ENCODE results near the gene SORCS1. TPM values are rescaled to one million over a fixed set of nuclear protein-coding genes. Genes with fewer than 3 reads are reported as not detected.

The SORCS1 gene
- total and polyA plus RNA-seq, 4 donors = 0.08 to 0.21 (median 0.09) TPM; not detected in 1

DNA sequence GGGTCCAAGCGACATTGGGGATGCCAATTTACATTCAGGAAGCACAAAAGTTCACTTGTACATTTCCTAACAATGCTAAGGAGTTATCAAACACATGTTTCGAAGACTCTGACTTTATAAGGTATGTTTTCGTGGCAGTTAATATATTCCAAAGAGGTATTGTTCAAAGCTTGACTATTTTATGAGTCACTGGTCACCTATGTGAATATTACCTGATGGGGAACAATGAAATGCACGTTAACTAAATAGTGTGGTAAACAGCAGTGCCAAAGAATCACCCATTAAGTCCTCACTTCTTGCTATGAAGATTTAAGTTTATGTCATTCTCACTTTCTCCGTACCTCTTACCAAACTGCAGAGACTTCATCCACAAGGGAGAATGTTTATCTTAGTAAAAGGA lies 550.2 kb downstream of the SORCS1 start:
- Histone ChIP-seq H3K27ac (ENCODE audit: low read depth in 1 of 2, low read length in 2 of 2) (no peak overlapping the region), H3K4me1 (ENCODE audit: control insufficient read depth in 4 of 4, insufficient read depth in 4 of 4, low read length in 3 of 4) (no peaks in the 10 kb centered on the region), H3K27me3 (ENCODE audit: control insufficient read depth in 4 of 4, insufficient read depth in 4 of 4, low read length in 3 of 4) (peaks cover 0 to 4% (median 0%) of the 10 kb centered on the region in 4 donors), H3K9ac (ENCODE audit: low read depth in 1 of 2, low read length in 2 of 2) (no peak overlapping the region), H3K4me3 (ENCODE audit: low read depth in 1 of 3, low read length in 3 of 3) (no peak overlapping the region), H3K9me3 (ENCODE audit: control insufficient read depth in 4 of 4, low read length in 3 of 4) (no peaks in the 10 kb centered on the region), H3K36me3 (ENCODE audit: control insufficient read depth in 4 of 4, insufficient read depth in 3 of 4, low read depth in 1 of 4, low read length in 3 of 4) (no peaks in the 10 kb centered on the region)
- WGBS = 58% methylated on average over 5 of the region's 5 CpGs
- DNase-seq (ENCODE audit: low spot score) = no peak
- TF ChIP-seq, protein P1, sequence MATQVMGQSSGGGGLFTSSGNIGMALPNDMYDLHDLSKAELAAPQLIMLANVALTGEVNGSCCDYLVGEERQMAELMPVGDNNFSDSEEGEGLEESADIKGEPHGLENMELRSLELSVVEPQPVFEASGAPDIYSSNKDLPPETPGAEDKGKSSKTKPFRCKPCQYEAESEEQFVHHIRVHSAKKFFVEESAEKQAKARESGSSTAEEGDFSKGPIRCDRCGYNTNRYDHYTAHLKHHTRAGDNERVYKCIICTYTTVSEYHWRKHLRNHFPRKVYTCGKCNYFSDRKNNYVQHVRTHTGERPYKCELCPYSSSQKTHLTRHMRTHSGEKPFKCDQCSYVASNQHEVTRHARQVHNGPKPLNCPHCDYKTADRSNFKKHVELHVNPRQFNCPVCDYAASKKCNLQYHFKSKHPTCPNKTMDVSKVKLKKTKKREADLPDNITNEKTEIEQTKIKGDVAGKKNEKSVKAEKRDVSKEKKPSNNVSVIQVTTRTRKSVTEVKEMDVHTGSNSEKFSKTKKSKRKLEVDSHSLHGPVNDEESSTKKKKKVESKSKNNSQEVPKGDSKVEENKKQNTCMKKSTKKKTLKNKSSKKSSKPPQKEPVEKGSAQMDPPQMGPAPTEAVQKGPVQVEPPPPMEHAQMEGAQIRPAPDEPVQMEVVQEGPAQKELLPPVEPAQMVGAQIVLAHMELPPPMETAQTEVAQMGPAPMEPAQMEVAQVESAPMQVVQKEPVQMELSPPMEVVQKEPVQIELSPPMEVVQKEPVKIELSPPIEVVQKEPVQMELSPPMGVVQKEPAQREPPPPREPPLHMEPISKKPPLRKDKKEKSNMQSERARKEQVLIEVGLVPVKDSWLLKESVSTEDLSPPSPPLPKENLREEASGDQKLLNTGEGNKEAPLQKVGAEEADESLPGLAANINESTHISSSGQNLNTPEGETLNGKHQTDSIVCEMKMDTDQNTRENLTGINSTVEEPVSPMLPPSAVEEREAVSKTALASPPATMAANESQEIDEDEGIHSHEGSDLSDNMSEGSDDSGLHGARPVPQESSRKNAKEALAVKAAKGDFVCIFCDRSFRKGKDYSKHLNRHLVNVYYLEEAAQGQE (IDR thresholded peaks at IDR 0.05) = no peak
- TF ChIP-seq SP1 (IDR thresholded peaks at IDR 0.05) = no peak
- no peak for TF ChIP-seq FOXA1 (IDR thresholded peaks at IDR 0.05)
- TF ChIP-seq HNF4G (IDR thresholded peaks at IDR 0.05) = no peak
- TF ChIP-seq TAF1 (conservative IDR thresholded peaks at IDR 0.05) = no peak
- TF ChIP-seq GABPA (IDR thresholded peaks at IDR 0.05 in 1 of 2, conservative IDR thresholded peaks at IDR 0.05 in 1 of 2) = no peak

DNA sequence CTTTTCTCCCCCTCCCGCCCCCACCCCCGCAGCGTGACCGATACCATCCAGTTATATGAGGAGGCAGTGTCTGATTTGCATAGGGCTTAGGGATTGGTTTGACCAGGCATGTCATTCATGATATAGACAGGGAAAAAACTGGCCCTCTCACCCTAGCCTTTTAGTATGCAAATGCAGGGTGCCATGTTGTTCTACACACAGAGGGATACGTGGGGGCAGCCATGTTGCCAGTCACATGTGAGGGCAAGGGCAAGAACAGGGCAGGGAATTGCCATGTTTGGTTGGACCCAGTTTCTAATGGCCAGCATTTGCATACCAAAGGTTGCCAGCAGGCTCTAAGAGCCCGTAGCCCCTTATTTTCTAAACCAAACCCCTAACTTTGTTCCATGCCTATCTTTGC lies 552.1 kb downstream of the SORCS1 start:
- no peak for DNase-seq (ENCODE audit: low spot score)
- TF ChIP-seq EGR1 (IDR thresholded peaks at IDR 0.05; ENCODE audit: low read depth in 2 of 2) (no peak), FOXA2 (IDR thresholded peaks at IDR 0.05) (no peak), RAD21 (IDR thresholded peaks at IDR 0.05) (no peak), YY1 (IDR thresholded peaks at IDR 0.05) (no peak), HNF4G (IDR thresholded peaks at IDR 0.05) (no peak), SP1 (IDR thresholded peaks at IDR 0.05) (no peak), NR2F2 (IDR thresholded peaks at IDR 0.05) (no peak), GABPA (IDR thresholded peaks at IDR 0.05 in 1 of 2, conservative IDR thresholded peaks at IDR 0.05 in 1 of 2) (no peak), FOXA1 (IDR thresholded peaks at IDR 0.05) (no peak)
- TF ChIP-seq, protein P1 (IDR thresholded peaks at IDR 0.05) = no peak
- TF ChIP-seq, protein P2, sequence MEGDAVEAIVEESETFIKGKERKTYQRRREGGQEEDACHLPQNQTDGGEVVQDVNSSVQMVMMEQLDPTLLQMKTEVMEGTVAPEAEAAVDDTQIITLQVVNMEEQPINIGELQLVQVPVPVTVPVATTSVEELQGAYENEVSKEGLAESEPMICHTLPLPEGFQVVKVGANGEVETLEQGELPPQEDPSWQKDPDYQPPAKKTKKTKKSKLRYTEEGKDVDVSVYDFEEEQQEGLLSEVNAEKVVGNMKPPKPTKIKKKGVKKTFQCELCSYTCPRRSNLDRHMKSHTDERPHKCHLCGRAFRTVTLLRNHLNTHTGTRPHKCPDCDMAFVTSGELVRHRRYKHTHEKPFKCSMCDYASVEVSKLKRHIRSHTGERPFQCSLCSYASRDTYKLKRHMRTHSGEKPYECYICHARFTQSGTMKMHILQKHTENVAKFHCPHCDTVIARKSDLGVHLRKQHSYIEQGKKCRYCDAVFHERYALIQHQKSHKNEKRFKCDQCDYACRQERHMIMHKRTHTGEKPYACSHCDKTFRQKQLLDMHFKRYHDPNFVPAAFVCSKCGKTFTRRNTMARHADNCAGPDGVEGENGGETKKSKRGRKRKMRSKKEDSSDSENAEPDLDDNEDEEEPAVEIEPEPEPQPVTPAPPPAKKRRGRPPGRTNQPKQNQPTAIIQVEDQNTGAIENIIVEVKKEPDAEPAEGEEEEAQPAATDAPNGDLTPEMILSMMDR (IDR thresholded peaks at IDR 0.05; ENCODE audit: low read depth, low read length, missing input control) = no peak
- TF ChIP-seq, protein P3, sequence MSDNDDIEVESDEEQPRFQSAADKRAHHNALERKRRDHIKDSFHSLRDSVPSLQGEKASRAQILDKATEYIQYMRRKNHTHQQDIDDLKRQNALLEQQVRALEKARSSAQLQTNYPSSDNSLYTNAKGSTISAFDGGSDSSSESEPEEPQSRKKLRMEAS (IDR thresholded peaks at IDR 0.05) = no peak
- TF ChIP-seq, protein P4, sequence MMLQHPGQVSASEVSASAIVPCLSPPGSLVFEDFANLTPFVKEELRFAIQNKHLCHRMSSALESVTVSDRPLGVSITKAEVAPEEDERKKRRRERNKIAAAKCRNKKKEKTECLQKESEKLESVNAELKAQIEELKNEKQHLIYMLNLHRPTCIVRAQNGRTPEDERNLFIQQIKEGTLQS (IDR thresholded peaks at IDR 0.05) = no peak
- TF ChIP-seq, protein P5, sequence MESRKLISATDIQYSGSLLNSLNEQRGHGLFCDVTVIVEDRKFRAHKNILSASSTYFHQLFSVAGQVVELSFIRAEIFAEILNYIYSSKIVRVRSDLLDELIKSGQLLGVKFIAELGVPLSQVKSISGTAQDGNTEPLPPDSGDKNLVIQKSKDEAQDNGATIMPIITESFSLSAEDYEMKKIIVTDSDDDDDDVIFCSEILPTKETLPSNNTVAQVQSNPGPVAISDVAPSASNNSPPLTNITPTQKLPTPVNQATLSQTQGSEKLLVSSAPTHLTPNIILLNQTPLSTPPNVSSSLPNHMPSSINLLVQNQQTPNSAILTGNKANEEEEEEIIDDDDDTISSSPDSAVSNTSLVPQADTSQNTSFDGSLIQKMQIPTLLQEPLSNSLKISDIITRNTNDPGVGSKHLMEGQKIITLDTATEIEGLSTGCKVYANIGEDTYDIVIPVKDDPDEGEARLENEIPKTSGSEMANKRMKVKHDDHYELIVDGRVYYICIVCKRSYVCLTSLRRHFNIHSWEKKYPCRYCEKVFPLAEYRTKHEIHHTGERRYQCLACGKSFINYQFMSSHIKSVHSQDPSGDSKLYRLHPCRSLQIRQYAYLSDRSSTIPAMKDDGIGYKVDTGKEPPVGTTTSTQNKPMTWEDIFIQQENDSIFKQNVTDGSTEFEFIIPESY (IDR thresholded peaks at IDR 0.05) = no peak
- WGBS = 88% methylated on average over 6 of the region's 6 CpGs

More for the DNA sequence above, 552.1 kb downstream of the SORCS1 start:
- Histone ChIP-seq H3K36me3 (ENCODE audit: control insufficient read depth in 4 of 4, insufficient read depth in 3 of 4, low read depth in 1 of 4, low read length in 3 of 4) (no peaks in the 10 kb centered on the region), H3K4me3 (ENCODE audit: low read depth in 1 of 3, low read length in 3 of 3) (no peak overlapping the region), H3K27me3 (ENCODE audit: control insufficient read depth in 4 of 4, insufficient read depth in 4 of 4, low read length in 3 of 4) (peaks cover 0 to 4% (median 0%) of the 10 kb centered on the region in 4 donors), H3K9ac (ENCODE audit: low read depth in 1 of 2, low read length in 2 of 2) (no peak overlapping the region), H3K9me3 (ENCODE audit: control insufficient read depth in 4 of 4, low read length in 3 of 4) (no peaks in the 10 kb centered on the region), H3K27ac (ENCODE audit: low read depth in 1 of 2, low read length in 2 of 2) (no peak overlapping the region), H3K4me1 (ENCODE audit: control insufficient read depth in 4 of 4, insufficient read depth in 4 of 4, low read length in 3 of 4) (no peaks in the 10 kb centered on the region)
